Glomerular endothelial cell (primary cell): Measurements from ENCODE around the gene ZG16B. TPM values are rescaled to one million over a fixed set of nuclear protein-coding genes. Genes with fewer than 3 reads are reported as not detected.

Experiments
- DNase-seq: peaks from one replicate; pipeline ENCODE4 v3.0.0-alpha.2; 2011; ENCODE audit warnings: low read depth, low spot score; ENCODE audit errors: extremely low read depth
- total RNA-seq: library from RNA; depleted of rRNA; stranded (reverse); fragments of >200 nt; gene quantifications from 2 replicates; pipeline ENCODE4 v1.2.3, GENCODE V29; 2015

The ZG16B gene
- total RNA-seq, 1 donor from 2014 or later = 0.99 TPM

GRCh38 chr16:2842340-2843000 lies 12.4 kb downstream of the ZG16B start:
- DNase-seq = no peak

GRCh38 chr16:2843526-2843925 lies 13.4 kb downstream of the ZG16B start:
- no peak for DNase-seq

GRCh38 chr16:2845116-2845515 lies 15.0 kb downstream of the ZG16B start:
- DNase-seq = no peak

GRCh38 chr16:2846511-2847310 lies 16.6 kb downstream of the ZG16B start:
- DNase-seq = no peak

DNA sequence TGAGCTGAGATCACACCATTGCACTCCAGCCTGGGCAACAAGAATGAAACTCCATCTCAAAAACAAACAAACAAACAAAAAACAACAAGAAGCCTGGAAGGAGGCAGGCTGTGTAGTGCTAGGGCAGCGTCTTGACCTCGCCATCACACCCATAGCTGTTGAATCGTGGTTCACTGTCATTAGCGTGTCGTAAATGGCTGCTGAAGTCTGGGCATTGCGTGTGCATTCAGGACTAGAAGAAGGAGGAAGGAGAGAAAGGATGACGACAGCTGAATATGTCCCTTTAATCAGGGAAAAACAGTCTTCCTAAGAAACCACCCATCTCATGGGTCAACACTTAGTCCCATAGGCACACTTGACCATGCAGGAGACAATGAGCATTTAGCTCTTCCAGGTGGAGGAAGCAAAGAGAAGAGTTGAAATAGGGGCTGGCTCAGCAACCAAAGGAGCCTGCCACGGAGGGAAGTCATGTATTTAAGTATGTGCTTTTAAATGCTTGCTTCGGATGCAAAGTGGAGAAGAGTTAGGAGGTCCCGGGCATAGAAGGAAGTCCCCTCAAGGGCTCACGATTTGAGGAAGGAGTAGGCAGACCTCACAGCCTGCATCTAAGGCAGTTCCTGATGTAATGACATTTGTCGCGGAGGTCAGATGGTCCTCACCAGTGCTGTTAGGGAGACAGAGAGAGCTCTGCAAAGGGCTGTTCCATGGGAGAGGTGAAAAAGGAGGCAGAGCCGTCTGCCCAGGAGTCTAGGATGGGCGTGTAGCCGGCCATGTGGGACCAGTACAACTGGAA lies 19.0 kb downstream of the ZG16B start:
- no peak for DNase-seq

GRCh38 chr16:2852003-2852730 lies 22.1 kb downstream of the ZG16B start:
- DNase-seq = no peak

DNA sequence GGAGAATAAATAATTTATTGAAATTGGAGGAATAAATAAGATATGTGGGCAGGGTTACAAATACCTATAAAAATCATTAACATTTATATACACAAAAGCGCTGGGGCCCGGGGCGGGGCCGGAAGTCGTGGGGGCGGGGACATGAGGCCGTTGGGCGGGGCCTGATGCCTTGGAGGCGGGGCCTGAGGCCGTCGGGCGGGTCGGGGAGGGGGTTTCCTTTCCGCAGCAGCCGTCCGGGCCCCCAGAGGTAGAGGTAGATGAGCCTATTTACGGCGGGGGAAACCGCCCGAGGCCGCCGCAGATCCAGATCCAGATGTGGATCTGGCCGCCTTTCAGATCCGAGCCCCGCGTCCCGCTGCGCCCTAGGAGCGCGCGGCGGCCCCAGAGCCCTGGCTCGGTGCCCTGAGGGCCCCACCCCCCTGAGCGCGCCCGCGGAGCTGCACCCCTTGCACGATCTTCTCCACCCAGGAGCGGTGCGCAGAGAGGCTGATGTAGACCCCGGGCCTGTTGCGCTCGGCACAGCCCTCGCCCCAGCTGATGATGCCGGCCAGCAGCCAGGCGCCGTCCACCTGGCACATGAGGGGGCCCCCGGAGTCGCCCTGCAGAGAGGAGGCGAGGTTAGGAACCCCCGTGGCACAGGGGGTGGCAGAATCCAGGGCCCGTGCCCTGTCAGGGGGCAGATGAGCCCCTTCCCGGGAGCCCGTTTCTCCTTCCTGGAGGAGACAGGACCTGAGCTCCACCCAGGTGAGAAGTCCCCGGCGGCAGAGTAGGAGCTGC lies 22.8 kb downstream of the ZG16B start:
- no peak for DNase-seq

GRCh38 chr16:2853531-2854073 lies 23.5 kb downstream of the ZG16B start:
- DNase-seq = no peak

GRCh38 chr16:2854700-2855309 lies 24.7 kb downstream of the ZG16B start:
- DNase-seq = no peak

DNA sequence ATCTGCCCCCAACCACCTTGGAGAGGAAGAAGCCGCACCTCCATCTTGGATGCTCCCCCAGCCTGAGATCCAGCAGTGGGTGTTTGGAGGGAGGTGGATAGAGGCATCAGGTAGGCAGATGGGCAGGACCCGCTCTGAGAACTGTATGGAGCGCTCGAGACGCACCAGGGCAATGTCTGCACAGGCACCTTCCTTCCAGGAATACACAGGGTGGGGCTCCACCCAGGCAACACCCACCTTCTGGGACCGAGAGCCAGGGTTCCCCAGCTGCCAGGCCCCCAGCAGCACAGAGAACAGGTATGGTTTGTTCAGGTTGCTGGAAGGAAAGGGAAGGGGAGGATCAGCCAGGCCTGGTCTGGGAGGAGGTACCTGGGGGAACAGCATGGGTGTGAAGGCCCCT lies 25.4 kb downstream of the ZG16B start:
- DNase-seq = no peak

- DNase-seq = no peak
These were observed 26.1 kb downstream of the ZG16B start for GRCh38 chr16:2856061-2856670.

GRCh38 chr16:2856686-2857450 lies 26.8 kb downstream of the ZG16B start:
- no peak for DNase-seq

GRCh38 chr16:2857451-2858244 lies 27.5 kb downstream of the ZG16B start, which contains the start of gene PRSS22:
PRSS22 (minus strand) TSS chr16:2858170; CDS start chr16:2858104, 66 bp downstream.
- no peak for DNase-seq

GRCh38 chr16:2858245-2859025 lies 28.3 kb downstream of the ZG16B start:
- DNase-seq = no peak

- DNase-seq = no peak
These were observed 29.7 kb downstream of the ZG16B start for GRCh38 chr16:2859686-2860265.
